Testis (tissue), 2 donors: ENCODE data around the gene FHIT.

ENCODE experiments used
- CTCF ChIP-seq, 3 experiments: fragments of 450-650 bp in 2 of 3; fragments of 200-600 bp in 1 of 3; sonication (generic) in 1 of 3; IDR thresholded peaks; one replicate each; pipeline ENCODE4 v1.5.1; 2016 to 2019; ENCODE audit warnings: antibody characterized with exemption in 3 of 3, mild to moderate bottlenecking in 2 of 3, moderate library complexity in 1 of 3
- POLR2A ChIP-seq: fragments of 450-650 bp; IDR thresholded peaks from one replicate; pipeline ENCODE4 v1.6.1; 2017; ENCODE audit warnings: antibody characterized with exemption, mild to moderate bottlenecking, moderate library complexity

- no peak for TF ChIP-seq CTCF (IDR thresholded peaks at IDR 0.05)
- TF ChIP-seq POLR2A, result no peak
Observed at GRCh38 chr3:60463685-60464084, 787.6 kb downstream of the FHIT start.
